Testis (tissue), 3 donors: ENCODE measurements around the gene TMEM81. TPM values are rescaled to one million over a fixed set of nuclear protein-coding genes. Genes with fewer than 3 reads are reported as not detected.

Source experiments
- DNase-seq: peaks from one replicate; pipeline ENCODE4 v3.0.0-alpha.2; 2019
- H3K27ac ChIP-seq, 2 donors: fragments of 200-600 bp; sonication (generic); one replicate each; pipeline ENCODE4 v1.5.1; 2019
- H3K27me3 ChIP-seq: fragments of 200-600 bp; sonication (generic); one replicate; pipeline ENCODE4 v1.5.1; 2019
- H3K36me3 ChIP-seq: fragments of 200-600 bp; sonication (generic); one replicate; pipeline ENCODE4 v1.5.1; 2017; ENCODE audit warnings: low read depth; ENCODE audit errors: missing control alignments
- H3K4me1 ChIP-seq: fragments of 200-600 bp; sonication (generic); one replicate; pipeline ENCODE4 v1.5.1; 2019
- H3K4me3 ChIP-seq, 2 donors: fragments of 200-600 bp; sonication (generic); one replicate each; pipeline ENCODE4 v1.5.1; 2017 to 2019
- H3K9me3 ChIP-seq: fragments of 200-600 bp; sonication (generic); one replicate; pipeline ENCODE4 v1.5.1; 2017
- POLR2A ChIP-seq: fragments of 450-650 bp; IDR thresholded peaks from one replicate; pipeline ENCODE4 v1.6.1; 2017; ENCODE audit warnings: antibody characterized with exemption, mild to moderate bottlenecking, moderate library complexity
- WGBS, 2 donors: methylation state at CpG; one replicate each; pipeline ENCODE4 v1.1.5; 2018; 5-methylcytosine and 5-hydroxymethylcytosine counted together
- intact Hi-C: fragments of 100-400 bp; cut with DNase I; formaldehyde crosslinking; loops from one replicate; pipeline ENCODE4 v1.15.1; 2023; ENCODE audit warnings: low total_unique reads
- polyA plus RNA-seq: library from polyadenylated mRNA; stranded (reverse); fragments of 350-450 nt; fragmentation: Illumina TruSeq; extraction: RNeasy Lipid Tissue Mini Kit (QIAGEN cat#74804); gene quantifications from one replicate; pipeline ENCODE4 v1.2.3, GENCODE V29; 2014; ENCODE audit warnings: low read depth, low replicate concordance; ENCODE audit not compliant: insufficient read depth
- total RNA-seq, 2 donors: library from RNA; depleted of rRNA; stranded (reverse); fragments of >200 nt; gene quantifications; one replicate each; pipeline ENCODE4 v1.2.3, GENCODE V29; 2016
- TF ChIP-seq, protein P1 (sequence below), 3 experiments: fragments of 450-650 bp in 2 of 3; fragments of 200-600 bp in 1 of 3; sonication (generic) in 1 of 3; IDR thresholded peaks; one replicate each; pipeline ENCODE4 v1.5.1; 2016 to 2019; ENCODE audit warnings: antibody characterized with exemption in 3 of 3, mild to moderate bottlenecking in 2 of 3, moderate library complexity in 1 of 3

TMEM81 gene
- total and polyA plus RNA-seq, 3 donors from 2014 or later: 5.7 to 6.8 (median 5.9) TPM

DNA sequence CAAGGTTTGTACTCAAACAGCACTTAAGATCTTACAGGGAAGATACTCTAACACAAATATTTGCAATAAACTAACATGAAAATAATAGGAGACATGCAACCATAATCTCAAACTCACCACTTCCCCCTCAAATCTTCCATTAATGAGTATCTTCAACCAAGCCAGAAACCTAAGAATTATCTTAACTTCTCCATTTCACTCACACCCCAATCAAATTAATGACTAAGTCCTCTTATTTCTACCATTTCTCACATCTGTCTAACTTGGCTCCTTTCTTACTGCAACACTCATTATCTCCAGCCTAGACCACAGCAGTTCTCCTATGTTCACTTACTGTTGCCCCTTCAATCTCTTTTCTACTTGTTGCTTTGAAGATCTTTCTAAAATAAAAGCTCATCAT lies 27.1 kb upstream of the TMEM81 start:
- Histone ChIP-seq H3K27ac (no peak overlapping the region), H3K4me1 (no peaks in the 10 kb centered on the region), H3K36me3 (no peaks in the 10 kb centered on the region), H3K4me3 (no peak overlapping the region), H3K9me3 (no peaks in the 10 kb centered on the region), H3K27me3 (no peaks in the 10 kb centered on the region)
- intact Hi-C loops: no loop called here
- no peak for DNase-seq
- TF ChIP-seq, protein P1, sequence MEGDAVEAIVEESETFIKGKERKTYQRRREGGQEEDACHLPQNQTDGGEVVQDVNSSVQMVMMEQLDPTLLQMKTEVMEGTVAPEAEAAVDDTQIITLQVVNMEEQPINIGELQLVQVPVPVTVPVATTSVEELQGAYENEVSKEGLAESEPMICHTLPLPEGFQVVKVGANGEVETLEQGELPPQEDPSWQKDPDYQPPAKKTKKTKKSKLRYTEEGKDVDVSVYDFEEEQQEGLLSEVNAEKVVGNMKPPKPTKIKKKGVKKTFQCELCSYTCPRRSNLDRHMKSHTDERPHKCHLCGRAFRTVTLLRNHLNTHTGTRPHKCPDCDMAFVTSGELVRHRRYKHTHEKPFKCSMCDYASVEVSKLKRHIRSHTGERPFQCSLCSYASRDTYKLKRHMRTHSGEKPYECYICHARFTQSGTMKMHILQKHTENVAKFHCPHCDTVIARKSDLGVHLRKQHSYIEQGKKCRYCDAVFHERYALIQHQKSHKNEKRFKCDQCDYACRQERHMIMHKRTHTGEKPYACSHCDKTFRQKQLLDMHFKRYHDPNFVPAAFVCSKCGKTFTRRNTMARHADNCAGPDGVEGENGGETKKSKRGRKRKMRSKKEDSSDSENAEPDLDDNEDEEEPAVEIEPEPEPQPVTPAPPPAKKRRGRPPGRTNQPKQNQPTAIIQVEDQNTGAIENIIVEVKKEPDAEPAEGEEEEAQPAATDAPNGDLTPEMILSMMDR (IDR thresholded peaks at IDR 0.05): no peak
- TF ChIP-seq POLR2A: no peak

DNA sequence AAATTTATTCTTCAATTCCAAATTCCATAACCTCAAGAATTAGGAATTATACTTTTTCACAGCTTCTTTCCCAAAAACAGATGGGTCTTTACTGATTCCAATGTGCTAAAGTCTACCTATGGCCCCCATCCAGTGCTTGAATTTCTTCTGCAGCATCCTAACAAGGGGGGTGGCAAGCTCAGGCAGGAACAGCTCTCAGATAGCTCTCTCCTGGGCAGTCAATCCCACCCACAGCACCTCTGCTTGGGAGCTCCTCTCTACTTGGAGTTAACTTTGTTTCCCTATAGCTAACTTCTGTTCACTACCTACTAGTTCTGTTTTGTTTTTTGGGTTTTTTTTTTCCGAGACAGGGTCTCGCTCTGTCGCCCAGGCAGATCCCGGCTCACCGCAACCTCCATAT lies 25.5 kb upstream of the TMEM81 start:
- Histone ChIP-seq H3K27me3 (no peaks in the 10 kb centered on the region), H3K36me3 (no peaks in the 10 kb centered on the region)
- intact Hi-C loops: no loop called here

GRCh38 chr1:205109269-205109668 lies 25.0 kb upstream of the TMEM81 start:
- DNase-seq: no peak

More for the DNA sequence above, 25.5 kb upstream of the TMEM81 start:
- no peaks in the 10 kb centered on the region for H3K4me1 ChIP-seq
- H3K27ac ChIP-seq: no peak overlapping the region
- no peak for TF ChIP-seq POLR2A
- TF ChIP-seq, protein P1 (IDR thresholded peaks at IDR 0.05): no peak
- 77 to 87% methylated on average over 5 of the region's 5 CpGs for WGBS, 2 donors
- H3K9me3 ChIP-seq: no peaks in the 10 kb centered on the region
- no peak overlapping the region for H3K4me3 ChIP-seq
- no peak for DNase-seq

GRCh38 chr1:205108464-205108863 lies 24.2 kb upstream of the TMEM81 start:
- no peaks in the 10 kb centered on the region for H3K9me3 ChIP-seq
- H3K4me1 ChIP-seq: no peaks in the 10 kb centered on the region
- intact Hi-C loops: no loop called here
- TF ChIP-seq, protein P1 (IDR thresholded peaks at IDR 0.05): no peak
- no peak for TF ChIP-seq POLR2A
- no peak for DNase-seq
- no peaks in the 10 kb centered on the region for H3K27me3 ChIP-seq
- no peaks in the 10 kb centered on the region for H3K36me3 ChIP-seq
- no peak overlapping the region for H3K4me3 ChIP-seq
- no peak overlapping the region for H3K27ac ChIP-seq
- WGBS, 2 donors: 88 to 94% methylated on average over 4 of the region's 4 CpGs

More at GRCh38 chr1:205109269-205109668, 25.0 kb upstream of the TMEM81 start:
- H3K4me1 ChIP-seq: no peaks in the 10 kb centered on the region
- intact Hi-C loops: no loop called here
- no peak overlapping the region for H3K27ac ChIP-seq
- H3K9me3 ChIP-seq: no peaks in the 10 kb centered on the region
- no peaks in the 10 kb centered on the region for H3K27me3 ChIP-seq
- no peak for TF ChIP-seq POLR2A
- TF ChIP-seq, protein P1 (IDR thresholded peaks at IDR 0.05): no peak
- WGBS, 2 donors: 84 to 90% methylated on average over 1 of the region's 1 CpG
- no peaks in the 10 kb centered on the region for H3K36me3 ChIP-seq
- H3K4me3 ChIP-seq: no peak overlapping the region

- no peak overlapping the region for H3K4me3 ChIP-seq
- no peak for DNase-seq
- H3K27ac ChIP-seq: no peak overlapping the region
- H3K9me3 ChIP-seq: no peaks in the 10 kb centered on the region
- H3K27me3 ChIP-seq: no peaks in the 10 kb centered on the region
- intact Hi-C loops: no loop called here
- WGBS, 2 donors: 91 to 92% methylated on average over 4 of the region's 4 CpGs
- H3K36me3 ChIP-seq: no peaks in the 10 kb centered on the region
- TF ChIP-seq, protein P1 (IDR thresholded peaks at IDR 0.05): no peak
- no peak for TF ChIP-seq POLR2A
- H3K4me1 ChIP-seq: no peaks in the 10 kb centered on the region
Measured at GRCh38 chr1:205107327-205107726, 23.1 kb upstream of the TMEM81 start.
